T-helper 1 cell treated with Interleukin-12 subunit alpha and Interleukin-12 subunit beta and Interleukin-4 antibody, amounts not matched to agents 30 ng/mL and 1 ng/mL, for 36 hours (primary cell): ENCODE data around the gene RARRES1. TPM values are rescaled to one million over a fixed set of nuclear protein-coding genes. Genes with fewer than 3 reads are reported as not detected.
"Not testable (repeated sequence)": the region's sequence is repeated elsewhere in the genome, so short reads cannot be mapped to it uniquely, and the experiment has no call there.

Source experiments
- intact Hi-C: fragments of 100-400 bp; cut with micrococcal nuclease; formaldehyde crosslinking; loops from one replicate; pipeline ENCODE4 v1.15.1; 2024
- total RNA-seq: library from RNA; stranded (reverse); gene quantifications from 2 replicates; pipeline ENCODE4 v1.2.3, GENCODE V29; 2022

Gene RARRES1
- total RNA-seq, 1 donor from 2014 or later = not detected

DNA sequence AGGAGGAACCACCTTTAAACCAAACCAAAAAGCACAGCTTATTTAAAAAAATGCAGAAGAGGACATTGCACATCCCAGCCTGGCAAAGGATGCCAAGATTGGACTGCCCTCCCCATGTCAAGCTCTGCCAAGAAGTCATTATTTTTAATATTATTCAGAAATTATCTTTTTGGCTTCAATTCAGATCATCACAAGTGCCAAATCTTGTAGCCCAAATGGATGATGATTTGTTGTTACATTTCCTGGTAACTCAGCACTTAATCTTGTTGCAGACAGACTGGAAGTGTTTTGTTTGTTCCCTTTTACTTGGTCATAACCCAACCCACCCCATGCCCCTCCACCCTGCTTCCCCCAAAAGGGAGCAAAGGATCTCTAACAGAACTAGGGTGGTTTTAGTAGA lies 31.7 kb downstream of the RARRES1 start:
- intact Hi-C loops = loop anchor here (5.0 kb wide), 1 partner anchor 1977 kb away; the partner anchor contains the start of gene ARL14

DNA sequence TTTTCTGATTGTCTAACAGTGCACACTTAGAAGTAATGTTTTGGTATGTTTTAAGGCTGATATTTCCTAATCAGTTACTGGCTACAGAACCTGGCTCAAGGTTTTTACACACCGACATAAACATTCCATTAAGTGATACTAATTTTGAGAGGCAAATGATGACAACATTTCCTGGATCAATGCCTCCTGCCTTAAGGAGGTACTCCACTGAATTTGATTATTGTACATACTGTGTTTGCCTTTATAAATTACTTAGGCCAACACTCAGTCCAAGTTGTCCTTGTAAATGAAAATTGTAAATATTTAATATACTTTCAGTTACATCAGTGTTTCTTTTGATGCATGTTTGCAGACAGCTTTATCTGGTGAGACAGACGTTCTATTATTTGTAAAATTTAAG lies 35.6 kb downstream of the RARRES1 start:
- intact Hi-C loops = no loop called here

DNA sequence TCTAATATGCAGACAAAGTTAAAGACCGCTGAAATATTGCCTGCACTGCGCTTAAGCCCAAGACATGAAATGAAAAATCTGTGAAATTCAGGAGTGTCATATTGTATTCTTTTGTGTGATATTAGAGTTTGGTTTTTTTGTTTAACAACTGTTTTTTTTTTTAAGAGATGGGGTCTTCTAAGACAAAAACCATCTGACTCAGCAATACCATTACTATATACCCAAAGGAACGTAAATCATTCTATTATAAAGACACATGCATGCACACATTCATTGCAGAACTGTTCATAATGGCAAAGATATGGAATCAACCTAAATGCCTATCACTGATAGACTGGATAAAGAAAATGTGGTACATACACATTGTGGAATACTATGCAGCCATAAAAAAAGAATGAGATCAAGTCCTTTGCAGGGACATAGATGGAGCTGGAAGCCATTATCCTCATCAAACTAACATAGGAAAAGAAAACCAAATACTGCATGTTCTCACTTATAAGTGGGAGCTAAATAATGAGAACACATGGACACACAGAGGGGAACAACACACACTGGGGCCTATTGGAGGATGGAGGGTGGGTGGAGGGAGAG lies 38.3 kb downstream of the RARRES1 start:
- intact Hi-C loops = not testable (repeated sequence)

DNA sequence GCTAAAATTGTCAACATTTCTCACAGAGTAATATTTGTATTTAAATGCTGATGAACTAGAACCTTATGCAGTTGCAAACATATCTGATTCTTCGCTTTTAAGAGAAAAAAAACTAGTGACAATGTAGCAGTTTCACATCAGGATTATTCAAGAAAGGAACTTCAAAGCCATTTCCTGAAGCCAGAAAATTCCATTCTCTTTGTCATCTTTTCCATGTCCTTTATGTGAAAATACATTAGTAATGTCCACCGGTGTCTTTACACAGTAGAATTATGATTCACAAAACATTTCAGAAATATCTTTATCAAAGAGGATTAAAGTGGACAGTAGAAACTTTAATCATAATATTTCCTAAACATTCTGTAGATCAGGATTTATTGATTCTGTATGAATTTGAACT lies 47.1 kb downstream of the RARRES1 start:
- intact Hi-C loops = no loop called here

DNA sequence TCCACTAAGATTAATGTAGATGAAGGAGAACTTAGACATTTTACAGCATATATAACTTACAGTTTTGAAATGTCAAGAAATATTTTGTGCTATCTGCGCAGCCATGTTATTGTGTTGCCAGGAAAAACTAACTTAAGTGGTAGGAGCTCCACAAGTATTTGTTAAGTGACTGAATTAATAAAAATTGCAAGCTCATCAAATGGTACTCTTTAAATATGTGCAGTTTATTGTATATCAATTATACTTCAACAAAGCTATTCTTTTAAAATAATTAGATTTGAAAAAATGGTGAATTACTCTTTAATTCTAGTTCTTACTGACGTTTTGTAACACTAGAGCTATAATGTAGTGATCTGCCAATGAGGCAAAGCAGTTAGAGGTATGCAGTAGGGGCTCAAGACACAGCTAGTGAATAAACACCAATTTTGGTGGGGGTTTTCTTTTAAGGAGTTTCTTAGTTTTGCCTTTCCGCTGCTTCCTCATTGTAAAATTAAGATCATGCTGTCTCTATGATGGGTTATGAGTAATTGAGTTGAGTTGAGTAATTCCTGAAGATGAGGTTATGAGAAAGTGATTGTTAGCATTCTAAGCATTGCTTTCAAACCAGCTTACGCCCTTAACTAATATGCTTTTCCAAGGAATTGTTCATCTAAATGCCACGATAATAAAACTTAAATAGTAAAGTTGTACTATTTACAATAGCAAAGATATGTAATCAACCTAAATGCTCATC lies 48.9 kb downstream of the RARRES1 start:
- intact Hi-C loops = no loop called here

DNA sequence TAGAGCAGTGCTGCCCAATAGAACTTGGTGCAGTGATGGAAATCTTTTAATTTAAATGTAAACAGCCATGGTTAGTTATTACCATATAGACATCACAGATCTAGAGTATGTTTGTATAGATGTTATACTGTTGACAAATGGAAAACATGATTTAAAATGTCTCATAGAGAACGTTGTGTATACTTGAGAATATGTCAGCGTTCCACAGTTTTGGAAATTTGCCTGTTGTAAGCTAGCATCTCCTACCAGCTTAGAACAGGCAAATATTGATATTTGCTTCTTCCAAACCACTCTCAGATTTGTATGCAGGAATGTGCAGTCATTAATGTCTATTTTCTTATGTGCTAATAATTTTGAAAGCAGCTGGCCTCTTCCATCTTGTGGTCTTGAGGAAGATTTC lies 51.4 kb downstream of the RARRES1 start:
- intact Hi-C loops = no loop called here

DNA sequence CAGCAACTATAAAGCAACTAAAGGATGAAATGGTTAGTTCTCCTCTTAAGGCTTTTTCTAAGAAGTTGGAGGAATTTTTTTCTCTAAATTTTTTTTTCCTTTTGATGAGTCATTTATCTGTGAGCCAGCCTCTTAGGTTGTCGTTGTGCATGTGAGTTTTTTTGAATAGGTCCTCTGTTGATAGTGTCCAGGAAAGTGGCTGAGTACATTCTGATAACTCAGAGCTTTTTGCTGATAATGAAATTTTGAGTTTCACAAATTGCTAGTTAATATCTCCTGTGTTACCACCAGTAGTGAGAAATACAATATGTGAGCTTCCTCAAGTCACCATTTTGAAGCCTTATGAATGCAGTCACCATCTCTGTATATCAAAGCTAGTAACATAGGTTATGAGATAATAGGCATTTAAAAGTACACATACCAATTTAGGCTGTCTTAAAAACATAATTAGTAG lies 52.7 kb downstream of the RARRES1 start:
- intact Hi-C loops = no loop called here

- intact Hi-C loops = no loop called here
Measured at GRCh38 chr3:158678687-158679086, 53.6 kb downstream of the RARRES1 start.

- intact Hi-C loops = loop anchor here (1.0 to 5.0 kb wide), 5 partner anchors 13 to 129 kb away; no protein-coding TSS in a partner anchor
Measured at GRCh38 chr3:158672215-158673176, 59.8 kb downstream of the RARRES1 start, which contains the start of gene LXN. Gene LXN, minus strand, starts transcription at chr3:158672648. Its CDS starts 170 bp downstream, at chr3:158672478.

DNA sequence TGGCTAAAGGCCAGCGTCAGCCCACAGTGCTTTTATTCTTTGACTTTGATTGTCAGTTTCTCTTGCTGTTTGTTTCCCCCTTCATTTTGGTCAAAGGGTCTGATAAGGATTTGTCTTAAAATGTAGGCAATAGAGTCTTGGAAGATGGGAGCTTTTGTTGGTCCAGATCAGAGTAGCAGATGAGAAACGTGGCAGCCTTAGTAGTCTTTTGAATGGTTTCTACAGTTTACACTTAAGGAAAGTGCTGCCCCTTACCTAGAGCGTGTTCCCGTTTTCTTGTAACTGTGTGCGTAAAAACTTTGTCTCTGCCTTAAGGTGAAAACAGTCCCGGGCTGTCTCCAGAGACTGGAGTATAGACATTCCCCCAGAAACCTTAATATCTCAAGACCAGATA lies 60.4 kb downstream of the RARRES1 start:
- intact Hi-C loops = loop anchor here (1.0 to 5.0 kb wide), 5 partner anchors 13 to 129 kb away; no protein-coding TSS in a partner anchor

- intact Hi-C loops = no loop called here
Measured at GRCh38 chr3:158668506-158668905, 63.8 kb downstream of the RARRES1 start.

DNA sequence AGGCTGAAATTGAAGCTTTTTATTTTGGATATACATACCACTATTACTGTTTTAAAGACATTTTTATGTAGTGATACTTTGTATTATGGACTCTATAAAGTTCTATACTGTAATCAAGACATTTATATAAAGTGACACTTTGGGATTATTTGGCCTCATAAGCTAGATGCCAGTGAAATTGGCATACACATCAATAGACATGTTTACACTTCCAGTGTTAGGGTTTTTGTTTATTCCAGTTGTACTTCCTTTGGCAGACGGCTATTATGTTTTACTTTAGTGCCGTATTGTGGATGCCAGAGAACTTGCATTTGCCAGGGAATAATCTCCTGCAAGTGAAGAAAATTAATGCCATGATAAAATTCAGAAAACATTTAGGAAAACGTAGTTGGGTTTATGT lies 65.8 kb downstream of the RARRES1 start:
- intact Hi-C loops = no loop called here

GRCh38 chr3:158663832-158664231 lies 68.4 kb downstream of the RARRES1 start:
- intact Hi-C loops = no loop called here

- intact Hi-C loops = no loop called here
Measured at GRCh38 chr3:158663246-158663645, 69.0 kb downstream of the RARRES1 start.

DNA sequence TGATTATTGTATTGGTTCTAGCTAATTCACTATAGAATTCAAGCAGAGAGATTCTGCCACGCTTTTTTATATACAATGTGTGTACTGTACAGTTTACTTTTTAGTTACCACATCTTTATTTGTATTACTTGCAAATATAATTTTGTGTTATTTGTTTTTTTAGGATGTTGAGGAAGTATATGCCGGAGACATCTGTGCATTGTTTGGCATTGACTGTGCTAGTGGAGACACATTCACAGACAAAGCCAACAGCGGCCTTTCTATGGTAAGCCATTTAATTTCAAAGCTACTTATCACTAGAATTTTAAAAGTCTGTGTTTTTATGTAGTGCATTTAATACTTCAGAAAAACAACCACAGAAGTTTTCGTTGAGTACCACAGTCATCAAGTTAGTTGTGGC lies 71.5 kb downstream of the RARRES1 start:
- intact Hi-C loops = no loop called here

DNA sequence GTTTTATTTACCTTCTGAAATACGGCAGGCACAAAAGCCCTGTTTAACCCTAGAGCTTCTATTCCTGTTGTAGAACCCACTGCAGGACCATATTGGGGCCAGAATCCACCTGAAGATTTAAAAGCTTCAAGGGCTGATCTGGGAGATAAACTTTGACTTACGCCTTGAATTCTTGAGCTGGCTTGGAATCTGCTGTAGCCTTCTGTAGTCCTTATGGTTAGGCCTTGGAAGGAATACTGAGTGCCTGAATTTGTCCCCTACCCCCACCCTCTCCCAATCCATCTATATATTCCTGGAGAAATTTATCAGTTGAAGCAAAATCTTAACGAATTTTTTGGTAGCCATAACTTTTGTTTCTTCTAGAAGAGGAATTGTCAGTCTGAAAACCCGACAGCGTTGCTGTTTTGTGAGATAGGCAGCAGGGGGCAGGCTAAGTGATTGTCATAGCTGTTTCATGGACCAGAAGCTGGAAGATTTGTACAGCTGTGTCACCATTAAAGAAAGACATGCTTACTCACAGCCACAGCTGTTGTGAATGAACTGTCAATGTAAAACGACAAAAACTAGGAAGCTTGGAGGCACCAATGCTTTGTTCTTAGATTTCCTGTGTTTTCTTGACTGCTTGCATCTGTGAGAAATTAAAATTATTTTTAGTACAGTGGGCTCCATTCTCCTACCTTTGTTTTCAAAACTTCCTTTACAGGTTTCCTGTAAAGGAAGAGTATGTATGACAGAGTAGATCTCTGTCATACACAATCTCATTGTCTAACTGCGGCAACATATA lies 72.6 kb downstream of the RARRES1 start:
- intact Hi-C loops = loop anchor here (1.0 to 2.0 kb wide), 5 partner anchors 13 to 601 kb away; partner anchors contain the start of gene LXN

DNA sequence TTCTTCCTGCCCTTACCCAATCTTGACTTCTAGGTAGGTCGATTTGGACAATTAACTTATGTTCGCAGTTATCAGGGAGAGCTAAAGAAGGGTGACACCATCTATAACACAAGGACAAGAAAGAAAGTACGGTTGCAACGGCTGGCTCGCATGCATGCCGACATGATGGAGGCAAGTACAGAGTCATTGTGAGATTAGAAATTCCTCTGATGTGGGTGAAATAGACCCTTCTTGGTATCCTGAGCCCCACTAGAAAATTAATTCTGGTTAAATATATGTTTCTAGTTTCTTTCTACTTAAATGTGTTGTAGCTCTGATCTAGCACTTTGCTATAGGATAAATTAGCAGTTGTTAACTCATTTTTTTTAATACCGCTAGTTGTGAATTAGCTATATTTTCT lies 73.4 kb downstream of the RARRES1 start:
- intact Hi-C loops = loop anchor here (1.0 to 2.0 kb wide), 5 partner anchors 13 to 602 kb away; partner anchors contain the start of gene LXN

- intact Hi-C loops = no loop called here
Measured at GRCh38 chr3:158652463-158652862, 79.8 kb downstream of the RARRES1 start.

DNA sequence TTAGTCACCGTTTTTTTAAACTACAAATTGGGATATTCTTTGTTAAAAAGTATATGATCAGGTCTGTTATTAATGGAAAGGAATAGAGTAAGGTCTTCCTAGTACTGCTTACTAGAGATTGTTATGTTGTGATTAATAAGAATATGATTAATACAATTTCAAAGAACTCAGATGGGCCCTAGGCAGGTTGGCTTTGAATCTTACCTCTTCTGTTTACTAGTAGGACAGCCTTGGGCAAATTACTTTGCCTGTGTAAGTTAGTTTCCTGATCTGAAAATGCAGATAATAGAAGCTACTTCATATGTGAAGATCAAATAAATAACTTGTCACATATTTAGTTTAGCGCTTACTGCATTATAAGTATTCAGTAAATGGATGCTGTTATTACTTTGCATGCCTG lies 81.1 kb downstream of the RARRES1 start:
- intact Hi-C loops = no loop called here

DNA sequence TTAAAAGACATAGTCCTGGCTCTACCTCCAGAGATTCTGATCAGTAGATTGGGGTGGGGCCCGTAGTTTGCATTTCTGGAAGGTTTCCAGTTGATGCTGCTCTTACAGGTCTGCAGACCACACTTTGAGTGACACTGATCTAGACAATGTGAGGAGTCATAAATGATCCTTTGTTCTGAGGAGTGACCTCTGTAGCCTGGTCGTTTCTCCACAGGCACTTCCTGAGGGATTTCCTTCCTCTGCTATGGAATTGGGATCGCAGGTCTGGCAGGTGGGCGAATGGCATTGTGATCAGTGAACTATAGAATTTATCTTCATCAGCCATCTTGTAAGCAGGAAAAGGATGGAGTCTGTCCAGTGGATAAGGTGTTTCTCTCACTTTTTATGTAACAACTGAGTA lies 82.5 kb downstream of the RARRES1 start:
- intact Hi-C loops = loop anchor here (10.0 kb wide), 3 partner anchors 605 to 1915 kb away; partner anchors contain the start of gene KPNA4
